ENCODE results near the gene FAT2. TPM values are rescaled to one million over a fixed set of nuclear protein-coding genes. Genes with fewer than 3 reads are reported as not detected.

The FAT2 gene
- total RNA-seq, 2 experiments from 2014 or later: not detected

DNA sequence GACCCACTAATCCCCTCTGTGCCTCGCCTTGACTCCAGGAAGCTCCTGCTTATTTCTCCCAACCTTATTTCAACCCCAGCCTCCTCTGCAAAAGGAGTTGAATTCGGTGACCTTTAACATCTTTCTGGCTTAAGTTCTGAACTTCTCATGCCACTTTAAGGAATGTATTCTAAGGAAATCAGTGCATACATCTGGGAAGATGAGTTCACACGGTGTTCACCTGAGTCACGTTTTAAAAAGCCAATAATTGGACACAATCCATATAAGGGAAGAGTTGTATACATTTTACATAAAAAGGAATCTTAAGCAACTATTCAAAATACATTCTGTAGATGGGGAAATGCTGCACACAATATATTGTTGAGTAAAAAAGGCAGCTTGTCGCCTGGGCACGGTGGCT is 33.2 kb downstream of the FAT2 start:
- H3K9me3 Mint-ChIP-seq: no peaks in the 10 kb centered on the region
- H3K27me3 Mint-ChIP-seq: peaks cover 3% of the 10 kb centered on the region
- no peaks in the 10 kb centered on the region for H3K4me1 Mint-ChIP-seq
- DNase-seq: no peak
- H3K27ac Mint-ChIP-seq: no peak overlapping the region
- no peaks in the 10 kb centered on the region for H3K36me3 Mint-ChIP-seq
- H3K4me3 Mint-ChIP-seq: no peak overlapping the region

DNA sequence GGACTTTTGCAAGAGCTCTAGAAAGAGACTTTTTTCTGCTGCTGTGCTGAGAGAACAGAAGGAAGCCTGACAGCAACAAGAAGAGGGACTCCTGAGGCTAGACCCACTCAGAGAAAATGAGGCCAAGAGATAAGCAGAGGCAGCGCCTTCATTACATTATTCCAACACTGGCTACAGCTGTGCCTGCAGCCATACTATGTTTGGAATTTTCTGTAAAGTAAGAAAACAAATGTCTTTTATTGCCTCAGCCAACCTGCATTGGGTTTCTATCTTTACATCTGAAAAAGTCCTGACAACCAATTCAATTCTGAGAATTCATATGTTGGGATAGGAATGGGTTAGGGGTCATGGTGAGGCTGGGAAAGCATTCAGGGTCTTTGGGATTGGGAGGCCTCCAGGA is 33.7 kb downstream of the FAT2 start:
- DNase-seq: no peak
- Mint-ChIP-seq H3K4me3 (no peak overlapping the region), H3K4me1 (no peaks in the 10 kb centered on the region), H3K27me3 (peaks cover 3% of the 10 kb centered on the region), H3K36me3 (no peaks in the 10 kb centered on the region), H3K27ac (no peak overlapping the region), H3K9me3 (no peaks in the 10 kb centered on the region)

GRCh38 chr5:151556806-151557205 is 34.3 kb downstream of the FAT2 start:
- no peak overlapping the region for H3K4me3 Mint-ChIP-seq
- no peaks in the 10 kb centered on the region for H3K4me1 Mint-ChIP-seq
- H3K27ac Mint-ChIP-seq: no peak overlapping the region
- DNase-seq: no peak
- H3K9me3 Mint-ChIP-seq: no peaks in the 10 kb centered on the region
- no peaks in the 10 kb centered on the region for H3K36me3 Mint-ChIP-seq
- no peaks in the 10 kb centered on the region for H3K27me3 Mint-ChIP-seq

GRCh38 chr5:151555760-151556576 is 35.2 kb downstream of the FAT2 start:
- Mint-ChIP-seq H3K27me3 (no peaks in the 10 kb centered on the region), H3K27ac (no peak overlapping the region), H3K4me1 (no peaks in the 10 kb centered on the region), H3K9me3 (no peaks in the 10 kb centered on the region), H3K4me3 (no peak overlapping the region), H3K36me3 (no peaks in the 10 kb centered on the region)
- DNase-seq: no peak

GRCh38 chr5:151553695-151554094 is 37.4 kb downstream of the FAT2 start:
- no peak overlapping the region for H3K4me3 Mint-ChIP-seq
- no peaks in the 10 kb centered on the region for H3K27me3 Mint-ChIP-seq
- no peaks in the 10 kb centered on the region for H3K9me3 Mint-ChIP-seq
- DNase-seq: no peak
- no peak overlapping the region for H3K27ac Mint-ChIP-seq
- H3K4me1 Mint-ChIP-seq: no peaks in the 10 kb centered on the region
- no peaks in the 10 kb centered on the region for H3K36me3 Mint-ChIP-seq

DNA sequence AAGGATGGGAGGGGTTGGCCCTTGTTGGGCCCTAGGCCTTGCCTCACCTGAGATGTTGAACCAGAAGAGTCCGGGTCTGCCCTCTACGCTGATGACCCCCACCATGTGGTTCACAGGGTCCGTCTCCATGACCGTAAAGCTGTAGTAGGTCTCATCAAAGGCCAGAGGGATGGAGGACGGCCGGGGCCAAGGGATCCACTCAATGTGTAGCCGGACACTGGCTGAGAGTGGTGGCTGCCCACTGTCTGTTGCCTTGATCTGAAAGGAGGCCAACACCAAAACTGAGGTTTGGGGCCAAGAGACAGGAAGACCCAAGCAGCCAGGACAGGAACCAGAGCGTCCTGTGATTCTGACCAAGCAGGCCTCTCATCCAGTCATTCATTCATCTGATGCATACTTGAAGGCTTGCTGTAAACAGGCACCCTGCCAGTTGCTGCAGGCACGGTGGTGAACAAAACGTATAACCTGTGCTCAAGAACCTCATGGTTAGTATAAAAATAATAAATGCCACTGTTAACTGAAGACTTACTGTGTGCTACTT is 37.9 kb downstream of the FAT2 start:
- Mint-ChIP-seq H3K9me3 (no peaks in the 10 kb centered on the region), H3K4me3 (no peak overlapping the region), H3K27ac (no peak overlapping the region), H3K27me3 (no peaks in the 10 kb centered on the region), H3K36me3 (no peaks in the 10 kb centered on the region), H3K4me1 (no peaks in the 10 kb centered on the region)
- DNase-seq: no peak

DNA sequence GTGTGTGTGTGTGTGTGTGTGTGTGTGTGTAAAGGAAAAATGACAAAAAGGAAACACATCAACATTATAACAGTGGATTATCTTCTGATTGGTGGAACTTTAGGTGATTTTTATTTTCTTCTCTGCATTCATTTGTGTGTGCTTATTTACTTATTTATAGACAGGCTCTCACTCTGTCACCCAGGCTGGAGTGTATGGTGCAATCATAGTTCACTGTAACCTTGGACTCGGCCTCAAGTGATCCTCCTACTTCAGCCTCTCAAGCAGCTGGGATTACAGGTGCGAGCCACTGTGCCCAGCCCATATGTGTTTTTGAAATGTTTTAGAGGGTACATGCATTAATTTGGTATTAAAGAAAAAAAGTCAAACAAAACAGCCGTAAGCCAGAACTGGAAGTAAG is 39.1 kb downstream of the FAT2 start:
- Mint-ChIP-seq H3K27me3 (no peaks in the 10 kb centered on the region), H3K9me3 (no peaks in the 10 kb centered on the region), H3K36me3 (no peaks in the 10 kb centered on the region), H3K27ac (no peak overlapping the region), H3K4me3 (no peak overlapping the region), H3K4me1 (no peaks in the 10 kb centered on the region)
- no peak for DNase-seq

DNA sequence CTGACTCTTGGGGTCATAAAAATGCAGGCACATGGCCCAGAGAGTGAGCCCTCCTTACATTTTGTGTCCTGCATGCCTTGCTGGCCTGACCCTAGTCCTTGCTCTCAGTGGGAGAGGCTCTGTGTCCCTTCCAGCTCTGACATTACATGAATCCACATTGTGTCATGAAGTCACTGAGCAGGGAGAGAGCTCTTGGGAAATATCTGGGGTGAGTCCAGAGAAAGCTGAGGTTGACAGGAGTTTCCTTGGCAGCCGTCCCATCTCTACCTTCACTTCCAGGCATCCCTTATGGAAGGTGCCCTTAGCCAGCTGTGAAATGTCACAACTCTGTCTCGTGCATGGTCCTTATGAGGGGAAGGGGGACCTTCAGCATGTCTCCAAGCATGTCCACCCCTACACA is 41.0 kb downstream of the FAT2 start:
- DNase-seq: no peak
- Mint-ChIP-seq H3K27me3 (no peaks in the 10 kb centered on the region), H3K4me1 (no peaks in the 10 kb centered on the region), H3K27ac (no peak overlapping the region), H3K4me3 (no peak overlapping the region), H3K36me3 (no peaks in the 10 kb centered on the region), H3K9me3 (no peaks in the 10 kb centered on the region)

DNA sequence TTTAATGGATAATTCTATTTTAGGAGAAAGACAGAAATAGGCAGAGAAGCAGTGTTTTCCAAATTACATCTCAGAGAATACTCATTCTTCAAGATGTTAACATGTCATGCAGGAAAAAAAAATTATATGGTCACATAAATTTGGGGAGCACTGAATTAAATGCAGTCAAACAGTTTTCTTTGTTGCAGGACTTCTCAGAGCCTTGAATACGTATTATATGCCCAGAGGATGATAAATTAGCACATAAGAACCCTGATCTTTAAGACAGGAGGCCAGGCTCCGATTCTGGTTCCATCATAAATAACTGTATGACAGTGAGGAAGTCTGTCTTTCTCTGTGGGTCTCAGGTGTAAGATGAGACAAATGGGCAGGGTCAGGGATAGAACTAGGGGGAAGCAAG is 41.4 kb downstream of the FAT2 start:
- Mint-ChIP-seq H3K27ac (no peak overlapping the region), H3K27me3 (no peaks in the 10 kb centered on the region), H3K4me1 (no peaks in the 10 kb centered on the region), H3K36me3 (no peaks in the 10 kb centered on the region), H3K4me3 (no peak overlapping the region), H3K9me3 (no peaks in the 10 kb centered on the region)
- DNase-seq: no peak

DNA sequence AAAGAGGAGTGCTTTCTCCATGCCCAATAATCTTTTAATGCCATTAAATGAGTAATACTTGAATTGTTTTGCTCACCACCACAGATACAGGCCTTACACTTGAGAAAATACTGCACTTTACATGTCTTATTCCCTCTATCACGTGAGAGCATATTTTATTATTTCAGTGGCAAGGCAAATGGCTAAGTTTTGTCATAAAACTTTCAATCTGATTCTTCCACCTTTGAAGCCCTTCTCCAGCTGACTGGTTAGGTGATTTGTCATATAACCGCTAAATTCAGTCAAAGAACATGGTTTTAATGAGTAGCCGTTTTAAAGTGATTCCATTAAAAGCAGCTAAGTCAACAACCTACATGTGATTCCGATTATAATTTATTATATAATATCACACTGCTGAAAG is 43.8 kb downstream of the FAT2 start:
- Mint-ChIP-seq H3K36me3 (no peaks in the 10 kb centered on the region), H3K4me1 (no peaks in the 10 kb centered on the region), H3K9me3 (no peaks in the 10 kb centered on the region), H3K27me3 (no peaks in the 10 kb centered on the region), H3K4me3 (no peak overlapping the region), H3K27ac (no peak overlapping the region)
- DNase-seq: no peak

- Mint-ChIP-seq H3K27ac (no peak overlapping the region), H3K4me3 (no peak overlapping the region), H3K9me3 (no peaks in the 10 kb centered on the region), H3K36me3 (no peaks in the 10 kb centered on the region), H3K4me1 (no peaks in the 10 kb centered on the region), H3K27me3 (no peaks in the 10 kb centered on the region)
- DNase-seq: no peak
Observed at GRCh38 chr5:151541571-151541970, 49.6 kb downstream of the FAT2 start.

Other genes with a start within 250 kb of the FAT2 start
- not detected for gene SLC36A2, start 243.8 kb downstream of the FAT2 start, total RNA-seq
- gene SLC36A1, start 143.7 kb downstream of the FAT2 start, total RNA-seq: 1 to 10 TPM; 5.0 to 5.5 TPM
- gene SPARC, start 95.6 kb upstream of the FAT2 start, total RNA-seq: under 1 TPM; 0.62 to 0.66 TPM
- gene ATOX1, start 167.3 kb upstream of the FAT2 start, total RNA-seq: 10 to 100 TPM; 97.7 to 98.6 TPM
- gene G3BP1, start 180.6 kb upstream of the FAT2 start, total RNA-seq: 100 to 1,000 TPM; 364 to 375 TPM

All from activated naive CD8-positive, alpha-beta T cell treated with anti-CD3 and anti-CD28 coated beads for 36 hours (primary cell).